HEK293 (cell line): ENCODE results near the gene GDF2.

Experiments used
- CTCF ChIP-seq: fragments of 450-650 bp; formaldehyde crosslinking; IDR thresholded peaks from 2 replicates; pipeline ENCODE4 v1.5.1; 2016; ENCODE audit warnings: missing biosample characterization, missing genetic modification characterization
- ZBTB8A ChIP-seq: fragments of 450-650 bp; formaldehyde crosslinking; IDR thresholded peaks from 2 replicates; pipeline ENCODE4 v1.5.1; 2016; ENCODE audit warnings: missing biosample characterization, missing genetic modification characterization
- ZNF239 ChIP-seq: fragments of 450-650 bp; formaldehyde crosslinking; IDR thresholded peaks from 2 replicates; pipeline ENCODE4 v1.5.1; 2016; ENCODE audit warnings: missing biosample characterization, missing genetic modification characterization
- ZNF24 ChIP-seq: fragments of 450-650 bp; formaldehyde crosslinking; IDR thresholded peaks from 2 replicates; pipeline ENCODE4 v1.5.1; 2016; ENCODE audit warnings: missing biosample characterization, missing genetic modification characterization
- ZNF274 ChIP-seq, 2 experiments: fragments of 200-500 bp in 1 of 2; fragments of 450-650 bp in 1 of 2; sonication (Bioruptor generic) in 1 of 2; formaldehyde crosslinking in 1 of 2; IDR thresholded peaks; 2 replicates each; pipeline versions ENCODE4 v1.5.1 to v1.6.1; 2014 to 2016; ENCODE audit warnings: borderline replicate concordance in 1 of 2, inconsistent platforms in 1 of 2, low read length in 1 of 2, missing biosample characterization in 1 of 2, missing genetic modification characterization in 1 of 2

- TF ChIP-seq ZNF24 (tag by site-specific recombination) (no peak), ZNF274 (IDR thresholded peaks at IDR 0.05; ENCODE audit: low read length) (no peak), ZNF274 (tag by site-specific recombination; IDR thresholded peaks at IDR 0.05; ENCODE audit: borderline replicate concordance) (no peak), CTCF (tag by site-specific recombination) (no peak), ZBTB8A (tag by site-specific recombination) (no peak), ZNF239 (tag by site-specific recombination) (no peak)
Measured at GRCh38 chr10:47287805-47288204, 34.4 kb upstream of the GDF2 start.
